GM23248 (cell line): ENCODE measurements around the gene NFATC3. TPM values are rescaled to one million over a fixed set of nuclear protein-coding genes. Genes with fewer than 3 reads are reported as not detected.

Experiments
- DNase-seq: peaks from one replicate; pipeline ENCODE4 v3.0.0-alpha.2; 2015
- H2AFZ ChIP-seq: fragments of 200-600 bp; sonication (generic); 2 replicates; pipeline ENCODE4 v1.6.1; 2016; ENCODE audit warnings: antibody characterized with exemption
- H3F3A ChIP-seq: fragments of 200-600 bp; sonication (generic); 2 replicates; pipeline ENCODE4 v1.6.1; 2016; ENCODE audit warnings: mild to moderate bottlenecking, antibody characterized with exemption, mixed run types; ENCODE audit not compliant: insufficient read depth
- H3K27ac ChIP-seq: fragments of 200-600 bp; sonication (generic); 2 replicates; pipeline ENCODE4 v1.5.1; 2016; ENCODE audit warnings: mild to moderate bottlenecking
- H3K27me3 ChIP-seq: fragments of 200-600 bp; sonication (generic); replicated peaks from 2 replicates; pipeline ENCODE4 v1.6.1; 2016; ENCODE audit warnings: mild to moderate bottlenecking; ENCODE audit not compliant: insufficient read depth
- H3K36me3 ChIP-seq: fragments of 200-600 bp; sonication (generic); 2 replicates; pipeline ENCODE4 v1.6.1; 2016; ENCODE audit warnings: low read depth, mild to moderate bottlenecking
- H3K4me1 ChIP-seq: fragments of 200-600 bp; sonication (generic); 2 replicates; pipeline ENCODE4 v1.6.1; 2016; ENCODE audit warnings: mild to moderate bottlenecking; ENCODE audit not compliant: insufficient read depth
- H3K4me2 ChIP-seq: fragments of 200-600 bp; sonication (generic); one replicate; pipeline ENCODE4 v1.6.1; 2016; ENCODE audit warnings: mild to moderate bottlenecking; ENCODE audit not compliant: unreplicated experiment
- H3K4me3 ChIP-seq: fragments of 200-600 bp; sonication (generic); 2 replicates; pipeline ENCODE4 v1.5.1; 2016; ENCODE audit warnings: mild to moderate bottlenecking
- H3K79me2 ChIP-seq: fragments of 200-600 bp; sonication (generic); 2 replicates; pipeline ENCODE4 v1.6.1; 2016; ENCODE audit warnings: mild to moderate bottlenecking; ENCODE audit not compliant: insufficient read depth
- H3K9ac ChIP-seq: fragments of 200-600 bp; sonication (generic); 2 replicates; pipeline ENCODE4 v1.6.1; 2016; ENCODE audit warnings: mild to moderate bottlenecking
- H3K9me2 ChIP-seq: fragments of 200-600 bp; sonication (generic); 2 replicates; pipeline ENCODE4 v1.6.1; 2016; ENCODE audit warnings: mixed run types, mild to moderate bottlenecking, moderate library complexity; ENCODE audit not compliant: insufficient read depth
- H3K9me3 ChIP-seq: fragments of 200-600 bp; sonication (generic); one replicate; pipeline ENCODE4 v1.6.1; 2017; ENCODE audit warnings: low read depth
- H4K20me1 ChIP-seq: fragments of 200-600 bp; sonication (generic); 2 replicates; pipeline ENCODE4 v1.6.0; 2016; ENCODE audit not compliant: insufficient read depth
- EZH2 ChIP-seq: fragments of 200-600 bp; sonication (generic); IDR thresholded peaks from 2 replicates; pipeline ENCODE4 v1.6.1; 2018; ENCODE audit warnings: antibody characterized with exemption, mild to moderate bottlenecking; ENCODE audit not compliant: insufficient read depth, poor library complexity, severe bottlenecking
- EZH2phosphoT487 ChIP-seq: fragments of 200-600 bp; sonication (generic); IDR thresholded peaks from 2 replicates; pipeline ENCODE4 v1.6.1; 2018; ENCODE audit warnings: antibody characterized with exemption, moderate library complexity, mild to moderate bottlenecking, low read depth; ENCODE audit not compliant: insufficient read depth
- WGBS, 2 experiments: methylation state at CpG; one replicate each; pipeline ENCODE4 v1.1.6; 2015 to 2017; ENCODE audit warnings: low lambda C conversion rate in 2 of 2, low coverage in 1 of 2; ENCODE audit errors: missing lambda C conversion rate in 2 of 2; 5-methylcytosine and 5-hydroxymethylcytosine counted together
- in situ Hi-C: fragments of 300-500 bp; cut with MboI; formaldehyde crosslinking; loops from 2 replicates; pipeline ENCODE4 v1.15.0; 2020
- polyA plus RNA-seq: library from polyadenylated mRNA; unstranded; fragments of >200 nt; fragmentation: Nextera tagmentation; extraction: Ambion mirVana; gene quantifications from 2 replicates; pipeline ENCODE4 v1.2.1, GENCODE V29; 2016
- total RNA-seq: library from RNA; depleted of rRNA; stranded (reverse); fragments of >200 nt; shearing (Covaris generic); gene quantifications from 2 replicates; pipeline ENCODE4 v1.2.3, GENCODE V29; 2014

NFATC3 gene
- total and polyA plus RNA-seq, 2 experiments from 2014 or later, result 10.2 to 14.2 TPM

DNA sequence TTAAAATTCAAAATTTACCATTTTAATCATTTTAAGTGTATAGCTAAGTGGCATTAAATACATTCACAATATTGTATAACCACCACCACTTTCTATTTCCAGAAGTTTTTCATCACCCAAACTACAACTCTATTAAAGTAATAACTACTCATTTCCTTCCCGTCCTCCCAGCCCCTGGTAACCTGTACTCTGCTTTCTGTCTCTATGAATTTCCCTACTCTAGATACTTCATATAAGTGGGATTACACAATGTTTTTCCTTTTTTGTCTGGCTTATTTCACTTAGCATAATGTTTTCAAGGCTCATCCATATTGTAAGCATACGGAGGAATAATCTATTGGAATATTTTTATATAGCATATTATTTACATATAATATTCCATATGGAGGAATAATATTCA, 121.1 kb downstream of the NFATC3 start:
- 94 to 96% methylated on average over 2 of the region's 2 CpGs for WGBS, 2 experiments
- no peak overlapping the region for H2AFZ ChIP-seq
- no peaks in the 10 kb centered on the region for H3F3A ChIP-seq
- H3K36me3 ChIP-seq, result no peaks in the 10 kb centered on the region
- no peak overlapping the region for H3K9ac ChIP-seq
- no peak overlapping the region for H3K4me3 ChIP-seq
- no peak for TF ChIP-seq EZH2phosphoT487
- H3K4me2 ChIP-seq, result no peak overlapping the region
- DNase-seq, result no peak
- no peaks in the 10 kb centered on the region for H4K20me1 ChIP-seq
- H3K4me1 ChIP-seq, result no peaks in the 10 kb centered on the region
- 0 out of 2 replicates have a peak, but pooled peaks cover 8% of the 10 kb centered on the region for H3K79me2 ChIP-seq
- no peak overlapping the region for H3K27ac ChIP-seq
- in situ Hi-C loops, result no loop called here
- 0 out of 2 replicates have a peak, but pooled peaks cover 4% of the 10 kb centered on the region for H3K9me2 ChIP-seq
- H3K9me3 ChIP-seq, result no peaks in the 10 kb centered on the region
- H3K27me3 ChIP-seq, result no peaks in the 10 kb centered on the region

GRCh38 chr16:68214726-68215125, 129.6 kb downstream of the NFATC3 start:
- no peak overlapping the region for H3K9ac ChIP-seq
- no peak overlapping the region for H3K4me3 ChIP-seq
- no peaks in the 10 kb centered on the region for H3K4me1 ChIP-seq
- no peaks in the 10 kb centered on the region for H3K27me3 ChIP-seq
- H3K9me2 ChIP-seq, result no peaks in the 10 kb centered on the region
- in situ Hi-C loops, result no loop called here
- no peak overlapping the region for H3K27ac ChIP-seq
- no peak for DNase-seq
- no peaks in the 10 kb centered on the region for H3F3A ChIP-seq
- no peak for TF ChIP-seq EZH2phosphoT487
- TF ChIP-seq EZH2, result no peak
- no peaks in the 10 kb centered on the region for H3K36me3 ChIP-seq
- no peaks in the 10 kb centered on the region for H4K20me1 ChIP-seq
- H3K9me3 ChIP-seq, result no peaks in the 10 kb centered on the region
- peaks cover 12% of the 10 kb centered on the region; the same call in 1 of the 2 replicates for H3K79me2 ChIP-seq
- WGBS, 2 experiments, result 50 to 57% methylated on average over 3 of the region's 3 CpGs
- H3K4me2 ChIP-seq, result no peak overlapping the region
- H2AFZ ChIP-seq, result no peak overlapping the region

- Histone ChIP-seq H3K27ac (no peak overlapping the region), H3K79me2 (peaks cover 12% of the 10 kb centered on the region; the same call in 1 of the 2 replicates), H3K4me1 (no peaks in the 10 kb centered on the region), H3K4me3 (no peak overlapping the region), H3K27me3 (no peaks in the 10 kb centered on the region), H3K9me2 (no peaks in the 10 kb centered on the region), H3K9ac (no peak overlapping the region), H3K36me3 (no peaks in the 10 kb centered on the region), H2AFZ (no peak overlapping the region), H4K20me1 (no peaks in the 10 kb centered on the region), H3F3A (no peaks in the 10 kb centered on the region), H3K4me2 (no peak overlapping the region), H3K9me3 (no peaks in the 10 kb centered on the region)
- in situ Hi-C loops, result no loop called here
- DNase-seq, result no peak
- TF ChIP-seq EZH2, result no peak
- no peak for TF ChIP-seq EZH2phosphoT487
- 100% methylated on average over 1 of the region's 1 CpG for WGBS, 2 experiments
These were observed 130.1 kb downstream of the NFATC3 start for GRCh38 chr16:68215302-68215701.

DNA sequence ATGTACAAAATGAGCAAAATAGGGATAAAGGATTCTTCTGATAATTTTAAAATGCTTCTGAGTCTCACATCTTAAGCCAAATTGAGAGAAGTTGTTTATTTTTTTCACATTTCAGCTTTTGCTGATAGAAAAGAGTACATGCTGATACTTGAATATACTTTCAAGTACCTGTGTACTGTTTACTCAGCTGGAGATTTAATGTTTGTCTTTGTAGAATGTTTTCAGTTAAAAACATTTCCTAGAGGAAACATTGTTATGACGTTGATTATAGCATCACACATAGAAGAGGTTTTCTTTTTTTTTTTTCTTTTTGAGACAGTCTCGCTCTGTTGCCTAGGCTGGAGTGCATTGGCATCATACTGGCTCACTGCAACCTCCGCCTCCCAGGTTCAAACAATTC, 131.1 kb downstream of the NFATC3 start:
- H3F3A ChIP-seq, result no peaks in the 10 kb centered on the region
- peaks cover 4% of the 10 kb centered on the region; the same call in 1 of the 2 replicates for H3K79me2 ChIP-seq
- H3K9me3 ChIP-seq, result no peaks in the 10 kb centered on the region
- H3K9me2 ChIP-seq, result no peaks in the 10 kb centered on the region
- H3K9ac ChIP-seq, result no peak overlapping the region
- no peaks in the 10 kb centered on the region for H4K20me1 ChIP-seq
- no peak overlapping the region for H3K27ac ChIP-seq
- no peaks in the 10 kb centered on the region for H3K4me1 ChIP-seq
- H2AFZ ChIP-seq, result no peak overlapping the region
- H3K36me3 ChIP-seq, result no peaks in the 10 kb centered on the region
- WGBS, 2 experiments, result 94% methylated on average over 3 of the region's 3 CpGs
- H3K4me2 ChIP-seq, result no peak overlapping the region
- no peak for DNase-seq
- H3K4me3 ChIP-seq, result no peak overlapping the region
- no peak for TF ChIP-seq EZH2
- no peak for TF ChIP-seq EZH2phosphoT487
- no peaks in the 10 kb centered on the region for H3K27me3 ChIP-seq
- in situ Hi-C loops, result no loop called here

GRCh38 chr16:68217506-68217905, 132.3 kb downstream of the NFATC3 start:
- in situ Hi-C loops, result no loop called here
- TF ChIP-seq EZH2phosphoT487 (no peak), EZH2 (no peak)
- 94 to 95% methylated on average over 4 of the region's 4 CpGs for WGBS, 2 experiments

More at GRCh38 chr16:68217506-68217905, 132.3 kb downstream of the NFATC3 start:
- Histone ChIP-seq H3K79me2 (peaks cover 4% of the 10 kb centered on the region; the same call in 1 of the 2 replicates), H3K27me3 (no peaks in the 10 kb centered on the region), H3K9me2 (no peaks in the 10 kb centered on the region), H3K4me3 (no peak overlapping the region), H2AFZ (no peak overlapping the region), H3K27ac (no peak overlapping the region), H3K9me3 (no peaks in the 10 kb centered on the region), H3K4me2 (no peak overlapping the region), H3K36me3 (no peaks in the 10 kb centered on the region), H3K4me1 (no peaks in the 10 kb centered on the region), H3K9ac (no peak overlapping the region), H3F3A (no peaks in the 10 kb centered on the region), H4K20me1 (no peaks in the 10 kb centered on the region)
- DNase-seq, result no peak
